SK-N-SH treated with all-trans-retinoic acid at 6 μM for 48 hours (cell line): ENCODE results near the gene CGREF1.

Experiments used
- BACH2 ChIP-seq: fragments of 250-450 bp; sonication (Bioruptor Pico); IDR thresholded peaks from 2 replicates; pipeline ENCODE4 v1.9.0; 2021; ENCODE audit warnings: mild to moderate bottlenecking, borderline replicate concordance
- CREB5 ChIP-seq: fragments of 250-450 bp; sonication (Bioruptor Pico); IDR thresholded peaks from 2 replicates; pipeline ENCODE4 v1.5.1; 2020; ENCODE audit warnings: low read depth, mild to moderate bottlenecking, moderate library complexity
- ISL1 ChIP-seq: fragments of 250-450 bp; sonication (Bioruptor Pico); IDR thresholded peaks from 2 replicates; pipeline ENCODE4 v2.1.2; 2022; ENCODE audit warnings: mild to moderate bottlenecking, moderate library complexity
- OSR1 ChIP-seq: fragments of 250-450 bp; sonication (Bioruptor Pico); IDR thresholded peaks from 2 replicates; pipeline ENCODE4 v1.8.0; 2022; ENCODE audit warnings: moderate library complexity, mild to moderate bottlenecking, inconsistent platforms
- PATZ1 ChIP-seq: fragments of 250-450 bp; sonication (Bioruptor Pico); IDR thresholded peaks from 2 replicates; pipeline ENCODE4 v1.8.0; 2020; ENCODE audit warnings: mild to moderate bottlenecking, moderate library complexity, borderline replicate concordance
- POU6F1 ChIP-seq: fragments of 250-450 bp; sonication (Bioruptor Pico); IDR thresholded peaks from 2 replicates; pipeline ENCODE4 v1.8.0; 2021; ENCODE audit warnings: low read depth, mild to moderate bottlenecking, moderate library complexity, borderline replicate concordance
- PPARA ChIP-seq: fragments of 250-450 bp; sonication (Bioruptor Pico); IDR thresholded peaks from 2 replicates; pipeline ENCODE4 v1.5.0; 2020; ENCODE audit warnings: mild to moderate bottlenecking, borderline replicate concordance
- RARB ChIP-seq: fragments of 250-450 bp; sonication (Bioruptor Pico); IDR thresholded peaks from 2 replicates; pipeline ENCODE4 v1.8.0; 2021; ENCODE audit warnings: mild to moderate bottlenecking, moderate library complexity
- TOX ChIP-seq: fragments of 250-450 bp; sonication (Bioruptor Pico); IDR thresholded peaks from 2 replicates; pipeline ENCODE4 v1.8.0; 2021; ENCODE audit warnings: mild to moderate bottlenecking, moderate library complexity, borderline replicate concordance
- TSHZ2 ChIP-seq: fragments of 250-450 bp; sonication (Bioruptor Pico); IDR thresholded peaks from 2 replicates; pipeline ENCODE4 v1.5.0; 2020; ENCODE audit warnings: mild to moderate bottlenecking, moderate library complexity
- ZC3H10 ChIP-seq: fragments of 250-450 bp; sonication (Bioruptor Pico); IDR thresholded peaks from 2 replicates; pipeline ENCODE4 v1.5.1; 2021; ENCODE audit warnings: mild to moderate bottlenecking, moderate library complexity
- ZFP3 ChIP-seq: fragments of 250-450 bp; sonication (Bioruptor Pico); IDR thresholded peaks from 2 replicates; pipeline ENCODE4 v1.5.0; 2020; ENCODE audit warnings: mild to moderate bottlenecking, moderate library complexity
- ZFP30 ChIP-seq: fragments of 450-650 bp; formaldehyde crosslinking; IDR thresholded peaks from 2 replicates; pipeline ENCODE4 v1.5.0; 2022; ENCODE audit warnings: mild to moderate bottlenecking, moderate library complexity
- ZNF565 ChIP-seq: fragments of 450-650 bp; formaldehyde crosslinking; conservative IDR thresholded peaks from 2 replicates; pipeline ENCODE4 v1.5.0; 2020; ENCODE audit warnings: low read depth, mild to moderate bottlenecking, moderate library complexity

- TF ChIP-seq PATZ1 (CRISPR knock-in tag) (no peak), ZNF565 (CRISPR knock-in tag) (no peak), ISL1 (CRISPR knock-in tag) (no peak), ZFP3 (CRISPR knock-in tag) (no peak), BACH2 (CRISPR knock-in tag) (no peak), POU6F1 (no peak), TSHZ2 (CRISPR knock-in tag) (no peak), ZFP30 (CRISPR knock-in tag) (no peak), RARB (CRISPR knock-in tag) (no peak), PPARA (CRISPR knock-in tag) (no peak), OSR1 (CRISPR knock-in tag) (no peak), TOX (CRISPR knock-in tag) (no peak), CREB5 (CRISPR knock-in tag) (no peak), ZC3H10 (CRISPR knock-in tag) (no peak)
Measured at GRCh38 chr2:27121906-27122305, 3.0 kb upstream of the CGREF1 start.
